Stimulated activated naive CD4-positive, alpha-beta T cell treated with Interleukin-2 at 50 U/mL for 16 hours (primary cell): ENCODE data around the gene DSCAM.

Experiments
- DNase-seq: peaks from one replicate; lab custom pipeline; 2025; lab: John Stamatoyannopoulos, UW

Gene DSCAM

DNA sequence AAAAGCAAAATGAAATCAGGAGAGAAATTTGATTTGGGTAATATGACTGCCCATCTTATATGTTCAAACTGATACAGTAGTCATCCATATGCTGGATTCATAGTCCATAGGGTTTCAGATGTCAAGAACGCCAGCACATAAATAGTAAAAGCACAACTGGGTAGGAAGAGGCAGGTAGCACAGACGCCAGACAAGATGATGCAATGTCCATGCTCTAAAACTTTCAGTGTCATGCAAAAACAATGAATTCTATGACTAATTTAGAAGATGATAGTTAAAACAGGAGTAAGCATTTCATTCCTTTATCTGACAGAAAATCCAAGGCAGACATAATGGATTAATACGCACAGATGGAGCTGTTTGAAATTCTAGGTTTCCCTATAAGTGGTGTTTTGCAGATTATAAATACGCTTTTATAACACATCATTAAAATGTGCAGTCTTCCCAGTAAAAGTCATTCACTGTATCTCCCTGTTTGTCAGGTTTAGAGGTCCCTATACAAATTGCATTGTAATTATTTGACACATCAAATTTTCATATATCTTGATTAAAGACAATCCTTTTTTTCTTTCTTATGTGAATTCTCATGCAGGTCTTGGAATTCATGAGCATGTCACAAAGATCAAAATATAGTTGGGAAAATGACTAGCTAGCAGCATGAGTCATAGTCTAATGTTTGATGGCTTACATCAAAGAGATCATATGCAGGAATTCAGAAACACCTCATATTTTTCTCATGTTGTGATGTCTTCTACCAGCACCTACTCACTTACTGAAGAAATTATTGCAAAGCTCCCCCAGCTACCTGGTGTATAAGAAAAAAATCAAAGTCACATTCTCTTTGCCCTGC lies 139.9 kb downstream of the DSCAM start:
- no peak for DNase-seq

DNA sequence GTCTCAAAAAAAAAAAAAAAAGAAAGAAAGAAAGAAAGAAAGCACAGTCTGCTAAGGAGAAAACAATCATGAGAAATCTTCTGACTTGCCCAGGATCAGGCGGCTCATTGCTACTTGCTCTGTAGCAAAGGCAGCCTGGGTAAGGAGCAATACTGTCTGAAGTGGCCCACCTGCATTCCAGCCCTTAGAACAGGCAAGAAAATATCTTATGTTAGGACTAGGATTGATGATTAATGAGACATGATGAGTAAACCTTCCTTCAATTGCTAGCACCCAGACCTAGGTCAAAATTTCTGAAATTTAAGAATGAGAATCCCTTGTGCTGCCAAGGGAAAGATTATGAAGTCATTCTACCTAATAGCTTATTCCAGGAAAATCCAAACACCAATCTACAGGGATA lies 140.8 kb downstream of the DSCAM start:
- DNase-seq, result no peak

DNA sequence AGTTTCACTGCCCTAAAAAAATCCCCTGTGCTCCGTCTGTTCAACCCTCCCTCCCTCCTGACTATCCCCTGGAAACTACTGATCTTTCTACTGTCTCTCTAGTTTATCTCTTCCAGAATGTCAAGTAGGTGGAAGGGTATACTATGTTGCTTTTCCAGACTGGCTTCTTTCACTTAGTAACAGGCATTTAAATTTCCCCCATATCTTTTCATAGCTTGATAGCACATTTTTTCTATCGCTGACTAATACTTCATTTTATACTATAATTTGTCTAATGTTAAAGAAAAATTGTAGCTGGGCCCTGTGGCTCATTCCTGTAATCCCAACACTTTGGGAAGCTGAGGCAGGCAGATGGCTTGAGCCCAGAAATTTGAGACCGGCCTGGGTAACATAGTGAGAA lies 142.8 kb downstream of the DSCAM start:
- DNase-seq, result no peak

DNA sequence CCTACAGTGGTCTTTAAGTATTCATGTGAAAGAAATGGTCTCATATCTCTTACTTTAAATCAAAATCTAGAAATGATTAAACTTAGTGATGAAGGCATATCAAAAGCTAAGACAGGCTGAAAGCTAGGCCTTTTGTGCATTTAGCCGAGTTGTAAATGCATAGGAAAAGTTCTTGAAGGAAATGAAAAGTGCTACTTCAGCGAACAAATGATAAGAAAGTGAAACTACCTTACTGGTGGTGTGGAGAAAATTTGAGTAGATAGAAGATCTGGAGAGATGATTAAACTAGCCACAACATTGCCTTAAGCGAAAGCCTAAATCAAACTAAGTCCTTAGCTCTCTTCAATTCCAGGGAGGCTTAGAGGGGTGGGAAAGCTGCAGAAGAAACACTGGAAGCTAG lies 147.6 kb downstream of the DSCAM start:
- DNase-seq, result no peak

DNA sequence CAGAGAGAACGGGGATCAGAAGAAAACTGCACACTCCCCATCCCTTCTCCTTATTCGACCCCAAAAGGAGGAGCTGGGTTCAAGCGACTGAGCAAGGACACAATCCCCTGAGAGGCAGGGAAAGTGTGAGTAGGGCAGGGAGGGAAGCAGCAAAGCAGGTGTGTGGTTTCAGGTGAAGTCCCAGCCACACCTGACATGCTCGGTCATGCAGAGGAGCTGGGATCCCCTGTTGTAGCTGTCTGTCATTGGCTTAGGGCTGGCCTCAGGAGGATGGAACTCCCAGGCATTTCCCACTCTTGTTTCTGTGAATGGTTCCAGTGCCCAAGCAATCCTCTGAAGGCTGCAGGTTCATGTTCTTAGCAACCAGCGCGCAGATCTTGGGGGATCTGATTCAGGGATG lies 150.7 kb downstream of the DSCAM start:
- no peak for DNase-seq

DNA sequence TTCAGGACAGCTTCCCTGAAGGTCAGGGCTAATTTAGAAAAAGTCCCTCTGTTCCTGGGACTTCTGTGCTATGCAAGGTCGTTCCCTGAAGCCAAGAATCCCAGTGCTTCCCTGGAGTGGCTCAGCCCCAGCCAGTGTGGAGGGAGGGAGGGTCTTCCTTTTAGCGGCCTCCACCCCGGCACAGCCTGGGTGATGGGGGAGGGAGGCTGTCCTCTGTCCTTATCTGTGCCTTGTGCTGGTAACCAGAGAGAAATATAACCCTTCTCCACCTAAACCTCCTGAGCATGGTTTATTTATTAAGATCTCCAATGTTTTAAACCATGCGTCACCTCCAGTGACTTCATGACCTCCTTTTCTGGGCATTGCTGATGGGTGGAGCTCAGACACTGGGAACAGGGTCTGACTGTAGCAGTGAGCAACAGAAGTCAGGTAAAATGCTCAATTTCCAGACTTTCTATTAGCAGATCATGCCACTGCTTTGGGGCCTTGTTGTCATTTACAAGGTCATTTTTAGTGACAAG lies 157.1 kb downstream of the DSCAM start:
- no peak for DNase-seq

DNA sequence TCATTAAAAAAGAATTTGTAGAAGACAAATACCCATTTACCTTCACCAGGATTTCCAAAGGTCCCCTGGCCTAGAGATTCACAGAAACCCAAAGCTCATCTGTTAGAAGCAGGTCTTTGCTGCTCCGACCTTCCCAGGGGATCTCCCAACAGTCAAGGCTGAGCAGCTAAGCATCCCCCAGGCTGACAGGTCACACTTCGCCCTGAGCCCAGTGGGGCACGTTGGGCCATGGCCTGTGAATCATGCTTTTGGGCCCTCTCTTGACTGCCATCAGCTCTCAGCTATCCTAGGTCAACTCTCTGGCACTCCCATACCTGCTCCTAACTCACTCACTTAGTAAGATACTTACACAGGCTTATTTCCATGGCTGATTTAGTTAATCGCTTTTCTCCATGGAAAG lies 157.7 kb downstream of the DSCAM start:
- no peak for DNase-seq

DNA sequence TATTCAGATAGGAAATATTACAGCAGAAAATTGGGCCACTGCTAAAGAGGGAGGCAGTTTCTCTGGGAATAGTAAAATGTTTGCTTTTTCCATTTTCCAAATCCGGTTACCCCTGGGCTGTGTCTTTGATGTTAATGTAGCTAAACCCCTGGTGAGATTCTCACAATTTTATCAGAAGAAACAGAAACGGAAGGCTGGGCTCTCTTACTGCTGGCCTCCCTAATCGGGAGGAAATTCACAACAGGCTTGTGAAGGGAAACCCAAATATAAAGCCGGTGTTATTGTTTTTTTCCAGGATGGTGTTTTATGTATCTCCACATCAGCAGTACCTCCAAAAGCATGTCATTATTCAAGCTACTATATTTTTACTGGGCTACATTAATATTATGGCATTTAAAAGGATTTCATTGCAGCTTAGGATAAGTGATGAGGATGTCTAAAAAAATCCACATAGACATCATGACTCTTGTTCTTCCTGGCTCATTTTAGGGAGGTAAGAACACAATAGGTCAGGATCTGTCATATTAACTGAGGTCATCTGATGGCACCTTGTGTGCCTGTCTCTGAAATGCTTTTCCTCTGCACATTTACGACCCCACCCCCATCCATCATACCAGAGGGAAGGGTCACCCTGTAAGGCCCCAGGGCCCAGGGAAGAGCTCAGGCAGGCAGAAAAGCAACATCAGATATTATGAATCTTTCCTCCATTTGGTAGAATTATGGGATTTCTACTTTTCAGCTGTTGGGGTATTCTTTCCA lies 158.7 kb downstream of the DSCAM start:
- no peak for DNase-seq

DNA sequence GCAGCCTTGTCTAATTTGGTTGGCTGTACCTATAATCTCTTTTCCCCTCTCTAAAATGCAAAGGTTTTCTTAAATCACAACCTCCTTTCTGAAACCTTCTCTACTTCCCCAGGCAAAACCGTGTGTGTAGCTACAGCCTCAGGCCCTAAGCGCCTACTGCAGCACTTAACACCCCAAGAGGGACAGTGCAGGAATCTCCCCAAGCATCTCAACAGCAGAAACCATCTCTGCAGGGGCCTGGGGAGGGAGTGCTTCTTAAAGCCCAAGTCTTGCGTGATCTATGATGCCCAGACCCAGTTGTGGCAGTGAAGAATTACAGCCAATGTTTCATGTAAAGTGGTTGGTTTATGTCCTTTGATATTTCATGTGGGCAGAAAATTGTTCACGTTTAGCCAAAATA lies 159.3 kb downstream of the DSCAM start:
- DNase-seq, result no peak

DNA sequence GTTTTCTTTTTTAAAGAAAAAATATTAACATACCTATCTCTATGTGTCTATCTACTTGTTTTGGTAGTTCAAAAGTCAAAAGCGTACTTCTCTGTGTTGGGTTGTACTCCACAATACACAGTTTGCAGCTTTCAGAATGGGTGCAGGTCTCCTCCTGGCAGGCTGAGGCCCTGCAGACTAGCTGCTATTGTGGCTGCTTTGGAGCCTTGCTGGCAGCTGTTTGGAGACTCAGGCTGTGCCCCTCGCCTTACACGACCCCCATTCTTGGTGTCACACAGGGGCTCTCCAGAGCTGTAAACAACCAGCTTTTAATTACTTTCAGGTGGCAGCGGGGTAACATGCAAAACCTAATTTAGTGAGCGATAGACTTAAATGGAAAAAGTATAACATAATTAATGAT lies 160.4 kb downstream of the DSCAM start:
- DNase-seq, result no peak

DNA sequence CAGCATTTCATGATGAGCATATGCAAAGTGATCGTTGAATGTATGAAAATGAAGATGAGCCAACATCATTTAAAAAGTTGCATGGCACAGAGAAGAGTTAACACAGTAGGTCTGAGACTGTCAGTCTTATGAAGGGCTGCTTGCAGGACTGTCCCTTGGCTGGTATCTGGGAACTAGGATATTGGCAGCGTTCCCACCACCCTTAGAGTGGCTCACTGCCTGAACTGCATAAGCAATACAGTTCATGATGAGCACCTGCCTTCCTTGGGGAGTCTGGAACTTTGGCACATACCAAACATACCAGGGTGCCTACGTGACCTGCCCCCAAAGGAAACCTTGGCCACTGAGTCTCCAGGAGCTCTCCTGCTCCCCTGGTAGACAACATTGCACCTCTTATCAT lies 161.8 kb downstream of the DSCAM start:
- no peak for DNase-seq

DNA sequence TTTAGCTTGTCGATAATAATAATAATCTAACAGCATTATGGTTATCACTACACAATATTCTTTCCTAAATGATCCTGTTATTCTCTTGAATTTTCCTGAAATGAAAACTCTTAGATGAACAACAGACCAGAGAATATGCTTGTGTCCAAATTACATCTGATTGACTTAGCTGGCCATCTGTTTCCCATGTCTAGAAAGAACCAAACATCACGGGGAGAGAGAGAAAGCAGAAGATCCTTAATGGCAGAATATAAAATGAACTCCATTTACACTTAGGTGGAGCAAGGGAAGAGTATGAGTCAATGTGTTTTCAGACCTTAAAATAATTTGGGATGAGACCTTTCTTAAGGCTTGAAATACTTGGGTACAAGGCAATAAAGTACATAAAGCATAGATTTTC lies 162.2 kb downstream of the DSCAM start:
- DNase-seq, result no peak

DNA sequence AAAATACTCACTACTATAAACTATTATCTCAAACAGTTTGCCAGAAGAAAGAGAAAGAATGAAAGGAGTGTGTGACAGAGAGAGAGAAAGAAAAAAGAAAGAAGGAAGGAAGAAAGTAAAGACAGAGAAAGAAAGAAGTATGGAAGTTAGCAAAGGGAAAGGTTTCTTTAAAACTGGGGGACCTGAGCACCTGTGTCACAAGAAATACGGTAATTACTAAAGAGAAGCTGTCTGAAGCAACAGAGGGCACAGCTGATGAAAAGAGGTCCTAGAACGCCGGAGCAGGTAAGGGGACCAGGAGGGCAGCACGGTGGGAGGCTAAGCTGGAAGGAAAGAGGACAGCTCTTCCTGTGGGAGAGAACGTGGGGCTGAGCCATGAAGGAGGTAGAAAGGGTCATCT lies 163.6 kb downstream of the DSCAM start:
- no peak for DNase-seq

DNA sequence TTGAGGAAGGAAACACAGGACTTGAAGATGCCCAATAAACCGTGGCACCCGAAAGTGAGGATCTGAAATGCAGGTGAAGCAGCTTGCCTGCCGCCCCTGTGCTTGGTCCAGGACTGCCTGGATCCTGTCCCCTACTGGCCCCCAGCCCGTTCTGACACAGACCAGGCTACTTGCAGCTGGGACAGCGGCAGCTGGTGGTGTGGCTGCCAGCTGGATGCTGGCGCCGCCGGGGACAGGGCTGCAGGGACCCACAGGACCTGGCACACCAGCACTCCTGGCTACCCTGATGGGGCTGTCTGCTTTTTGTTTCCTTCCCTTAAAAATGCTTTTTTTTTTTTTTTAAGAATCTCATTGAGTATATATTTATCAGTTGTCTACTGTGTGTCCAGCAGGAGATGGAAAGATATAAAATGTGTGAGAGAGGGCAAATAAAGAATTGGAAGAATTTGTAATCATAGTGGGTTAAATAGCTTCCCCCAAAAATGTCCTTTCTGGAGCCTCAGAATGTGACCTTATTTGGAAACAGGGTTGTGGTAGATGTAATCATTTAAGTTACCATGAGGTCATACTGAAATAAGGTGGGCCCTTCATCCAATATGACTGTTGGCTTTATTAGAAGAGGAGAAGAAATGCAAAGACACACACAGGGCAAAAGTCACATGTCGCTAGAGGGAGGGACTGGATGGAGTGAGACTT lies 165.6 kb downstream of the DSCAM start:
- no peak for DNase-seq

DNA sequence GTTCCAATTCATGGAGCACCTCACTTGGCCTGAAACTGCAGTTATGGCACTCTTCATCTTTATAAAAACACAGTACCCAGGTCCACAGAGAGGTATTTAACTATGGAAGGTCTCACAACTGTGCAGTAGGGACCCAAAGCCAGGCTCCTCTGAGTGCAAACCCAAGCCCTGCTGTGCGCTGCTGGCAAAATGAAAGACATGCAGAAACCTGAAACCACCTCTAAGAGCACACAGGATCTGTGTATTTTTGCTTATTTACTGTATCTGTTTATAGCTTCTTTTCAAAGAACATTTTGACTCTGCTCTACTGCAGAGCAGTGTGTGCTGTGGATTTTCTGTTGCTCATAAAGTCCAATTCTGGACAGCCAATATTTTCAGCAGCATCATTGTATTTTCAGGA lies 166.6 kb downstream of the DSCAM start:
- no peak for DNase-seq

DNA sequence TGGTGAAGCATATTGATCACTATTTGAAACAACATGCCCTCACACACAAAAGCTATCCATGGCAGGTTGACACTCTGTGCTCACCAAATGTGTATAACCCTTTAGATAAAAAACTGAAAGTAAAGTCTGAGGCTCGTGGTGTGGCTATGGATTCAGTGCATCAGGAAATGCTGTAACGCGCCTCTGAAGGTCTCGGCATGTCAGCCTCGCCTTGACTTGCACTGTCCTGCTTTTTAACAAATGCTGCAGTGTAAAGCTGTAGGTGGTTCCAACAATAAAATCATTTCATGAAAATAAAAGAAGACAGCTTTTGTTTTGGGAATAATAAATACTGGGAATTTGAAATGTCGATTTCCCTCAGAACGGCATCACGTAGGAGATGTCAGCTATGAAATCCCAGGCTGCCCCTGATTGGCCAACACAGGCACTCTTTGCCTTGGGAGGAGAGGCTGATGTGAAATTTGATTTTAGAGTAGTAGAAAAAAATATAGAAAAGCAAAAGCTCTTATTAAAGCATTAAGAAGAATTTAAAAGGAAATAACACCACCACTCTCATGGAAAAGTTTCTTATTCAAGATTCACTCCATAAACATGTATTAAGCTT lies 168.2 kb downstream of the DSCAM start:
- DNase-seq, result no peak

DNA sequence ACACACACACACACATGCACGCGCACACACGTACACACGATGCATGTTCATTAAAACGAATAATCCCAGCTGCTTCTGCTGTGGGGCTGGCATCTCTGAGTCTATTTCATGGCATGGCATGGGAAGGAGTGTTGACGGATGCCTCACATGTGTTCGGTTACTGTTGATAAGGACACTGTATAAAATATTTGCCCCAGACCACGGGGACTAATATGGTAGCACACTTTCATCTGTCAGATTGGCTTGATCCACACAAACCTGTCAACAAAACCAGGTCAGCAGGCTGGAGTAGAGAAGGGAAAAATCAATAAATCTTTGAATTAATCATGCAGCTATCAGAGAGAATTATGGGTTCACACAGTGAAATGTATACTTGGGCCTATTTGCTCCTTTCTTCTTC lies 171.9 kb downstream of the DSCAM start:
- no peak for DNase-seq

DNA sequence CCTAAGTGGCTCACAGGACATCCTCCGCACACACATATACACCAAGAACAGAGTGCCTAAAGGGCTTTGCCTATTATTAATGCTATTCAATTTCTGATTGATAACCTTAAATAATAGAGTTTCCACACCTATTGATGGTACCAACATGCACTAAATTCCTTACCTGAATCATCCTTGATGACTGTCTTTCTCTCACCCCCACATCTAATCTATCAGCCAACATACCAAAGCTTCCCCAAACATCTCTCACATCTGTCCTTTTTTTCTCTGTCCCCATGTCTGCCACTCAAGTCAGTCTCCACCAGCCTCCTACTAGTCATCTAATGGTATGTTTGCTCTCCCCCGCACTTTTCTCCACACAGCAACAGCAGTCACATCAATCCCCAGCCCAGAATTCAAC lies 174.4 kb downstream of the DSCAM start:
- no peak for DNase-seq

DNA sequence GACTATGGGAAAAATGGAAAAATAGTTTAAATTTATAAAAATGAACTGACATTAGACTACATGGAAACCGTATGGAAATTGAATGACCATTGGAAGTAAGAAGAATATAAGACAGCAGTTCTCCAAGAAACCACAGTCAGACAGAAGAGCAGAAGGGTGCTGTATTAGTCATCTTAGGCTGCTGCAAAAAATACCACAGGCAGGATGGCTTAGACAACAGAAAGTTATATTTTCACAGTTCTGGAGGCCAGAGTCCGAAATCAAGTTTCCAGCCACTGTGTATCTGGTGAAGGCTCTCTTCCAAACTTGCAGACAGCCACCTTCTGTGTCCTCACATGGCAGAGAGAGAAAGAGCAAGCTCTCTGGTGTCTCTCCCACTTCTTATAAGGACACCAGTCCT lies 175.2 kb downstream of the DSCAM start:
- DNase-seq, result no peak

DNA sequence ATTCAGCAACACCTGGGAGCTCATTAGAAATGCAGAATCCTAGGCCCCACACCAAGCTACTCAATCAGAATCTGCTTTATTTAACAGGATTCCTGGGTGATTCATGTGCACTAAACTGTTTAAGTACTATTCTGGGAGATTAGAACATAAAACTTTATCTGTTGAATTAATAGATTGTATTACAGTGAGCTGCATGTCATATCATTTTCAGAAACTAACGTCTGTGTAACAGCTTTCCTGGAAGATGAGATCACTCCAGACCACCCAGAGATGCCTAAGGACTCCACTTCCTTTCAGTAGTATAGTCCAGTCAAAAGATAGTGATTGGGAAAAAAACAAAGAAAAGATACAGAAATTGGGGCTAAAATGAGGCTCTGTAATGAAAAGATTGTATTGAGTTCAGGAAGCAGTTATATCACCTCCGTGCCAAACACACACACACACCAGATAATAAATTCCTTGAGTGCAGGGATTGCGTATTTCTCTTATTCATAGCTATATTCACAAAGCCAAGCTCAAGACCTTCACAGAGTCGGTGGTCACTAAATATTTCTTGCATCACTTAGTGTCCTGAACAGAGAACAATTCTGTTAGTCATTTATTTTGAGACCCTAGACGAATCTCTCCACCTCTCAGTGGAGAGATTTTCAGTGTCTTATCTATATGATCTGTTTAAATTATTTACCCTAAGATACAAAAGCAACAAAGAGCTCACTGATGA lies 178.2 kb downstream of the DSCAM start:
- DNase-seq, result no peak

DNA sequence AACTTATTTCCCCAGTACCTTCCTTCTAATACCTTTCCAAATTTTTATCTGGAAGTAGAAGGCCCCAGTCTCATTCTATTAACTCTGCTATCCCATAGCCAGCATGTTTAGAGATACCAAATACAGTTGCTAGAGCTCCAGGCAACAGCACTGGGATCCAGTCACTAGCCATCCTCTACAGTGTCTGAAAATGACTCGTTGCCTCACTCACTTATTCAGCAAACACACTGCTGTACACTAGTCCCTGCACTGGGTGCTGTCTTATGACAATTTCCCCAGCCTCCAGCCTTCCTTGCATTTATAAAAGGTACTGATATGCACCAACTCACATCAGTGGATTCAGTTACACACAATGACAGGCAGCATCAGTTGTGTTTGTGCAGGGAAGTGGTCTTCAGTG lies 179.0 kb downstream of the DSCAM start:
- no peak for DNase-seq

DNA sequence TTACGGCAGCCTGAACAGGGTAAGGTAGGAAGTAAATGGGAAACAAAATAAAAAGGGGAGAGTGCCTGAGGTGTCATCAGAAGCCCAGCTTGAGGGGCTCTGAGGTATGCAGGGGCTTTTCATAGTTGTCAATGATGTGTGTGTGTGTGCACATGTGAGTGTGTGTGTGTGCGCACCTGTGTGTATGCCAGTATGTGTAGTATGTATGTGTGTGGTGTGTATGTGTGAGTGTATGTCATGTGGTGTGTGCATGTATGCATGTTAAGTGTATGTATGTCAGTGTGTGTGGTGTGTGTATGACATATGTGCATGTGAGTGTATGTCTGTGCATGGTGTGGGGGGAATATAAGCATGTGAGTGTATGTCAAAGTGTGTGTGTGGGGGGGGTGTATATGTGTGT lies 184.1 kb downstream of the DSCAM start:
- DNase-seq, result no peak
